Mesenchymal stem cell (in vitro differentiated cells and primary cell): ENCODE results near the gene WWTR1.

ENCODE experiments used
- DNase-seq: peaks from one replicate; pipeline ENCODE4 v3.0.0-alpha.2; 2013
- H2AFZ ChIP-seq: one replicate; pipeline ENCODE4 v1.6.1; 2013; ENCODE audit warnings: low read depth, mild to moderate bottlenecking, control low read depth, inconsistent platforms, low read length, moderate library complexity
- H2AK5ac ChIP-seq: 2 replicates; pipeline ENCODE4 v1.6.1; 2013; ENCODE audit warnings: low read length, moderate library complexity, mild to moderate bottlenecking, inconsistent platforms; ENCODE audit not compliant: severe bottlenecking
- H2BK120ac ChIP-seq: one replicate; pipeline ENCODE4 v1.6.1; 2013; ENCODE audit warnings: low read depth, mild to moderate bottlenecking, inconsistent platforms, low read length, moderate library complexity
- H2BK12ac ChIP-seq, 2 experiments: one replicate each; pipeline ENCODE4 v1.6.1; 2013; ENCODE audit warnings: inconsistent platforms in 2 of 2, low read length in 2 of 2, mild to moderate bottlenecking in 2 of 2, moderate library complexity in 2 of 2, control low read depth in 1 of 2
- H2BK15ac ChIP-seq: one replicate; pipeline ENCODE4 v1.6.1; 2013; ENCODE audit warnings: mild to moderate bottlenecking, low read depth, inconsistent platforms; ENCODE audit not compliant: poor library complexity, severe bottlenecking
- H2BK5ac ChIP-seq: 2 replicates; pipeline ENCODE4 v1.6.1; 2013; ENCODE audit warnings: low read depth, mild to moderate bottlenecking, low read length, control low read depth, inconsistent platforms; ENCODE audit not compliant: poor library complexity, severe bottlenecking
- H3K14ac ChIP-seq, 2 experiments: one replicate each; pipeline ENCODE4 v1.6.1; 2013; ENCODE audit warnings: inconsistent platforms in 2 of 2, low read length in 2 of 2, control low read depth in 1 of 2, mild to moderate bottlenecking in 1 of 2, moderate library complexity in 1 of 2
- H3K18ac ChIP-seq, 2 experiments: one replicate each; pipeline ENCODE4 v1.6.1; 2013; ENCODE audit warnings: inconsistent platforms in 2 of 2, low read length in 2 of 2, control low read depth in 1 of 2, low read depth in 1 of 2, mild to moderate bottlenecking in 1 of 2
- H3K23ac ChIP-seq, 2 experiments: one replicate each; pipeline ENCODE4 v1.6.1; 2013; ENCODE audit warnings: inconsistent platforms in 2 of 2, low read length in 2 of 2, mild to moderate bottlenecking in 2 of 2, moderate library complexity in 2 of 2, control low read depth in 1 of 2
- H3K27ac ChIP-seq: 2 replicates; pipeline ENCODE4 v1.5.1; 2013; ENCODE audit warnings: mild to moderate bottlenecking, moderate library complexity, low read length, control low read depth, inconsistent platforms; ENCODE audit not compliant: poor library complexity, severe bottlenecking
- H3K27me3 ChIP-seq, 2 experiments: 2 replicates each; pipeline versions ENCODE4 v1.6.1 to v1.7.0; 2013; ENCODE audit warnings: low read length in 2 of 2, mild to moderate bottlenecking in 2 of 2, moderate library complexity in 2 of 2, control low read depth in 1 of 2, inconsistent platforms in 1 of 2; ENCODE audit not compliant: control insufficient read depth in 1 of 2, insufficient read depth in 1 of 2
- H3K36me3 ChIP-seq, 2 experiments: 2 replicates each; pipeline versions ENCODE4 v1.6.1 to v1.7.0; 2013; ENCODE audit warnings: low read length in 2 of 2, control low read depth in 1 of 2, inconsistent platforms in 1 of 2, low read depth in 1 of 2, mild to moderate bottlenecking in 1 of 2; ENCODE audit not compliant: insufficient read depth in 2 of 2, control insufficient read depth in 1 of 2
- H3K4ac ChIP-seq, 2 experiments: one replicate each; pipeline ENCODE4 v1.6.1; 2013; ENCODE audit warnings: inconsistent platforms in 2 of 2, low read length in 2 of 2, mild to moderate bottlenecking in 2 of 2, moderate library complexity in 2 of 2, control low read depth in 1 of 2, low read depth in 1 of 2
- H3K4me1 ChIP-seq: 2 replicates; pipeline ENCODE4 v1.6.1; 2013; ENCODE audit warnings: low read depth, low read length, control low read depth; ENCODE audit not compliant: control insufficient read depth, insufficient read depth
- H3K4me2 ChIP-seq: 2 replicates; pipeline ENCODE4 v1.6.1; 2013; ENCODE audit warnings: low read length, mild to moderate bottlenecking, inconsistent platforms; ENCODE audit not compliant: poor library complexity, severe bottlenecking
- H3K4me3 ChIP-seq, 2 experiments: 2 replicates each; pipeline versions ENCODE4 v1.5.1 to v1.7.0; 2013; ENCODE audit warnings: low read length in 2 of 2, mild to moderate bottlenecking in 2 of 2, control low read depth in 1 of 2, low read depth in 1 of 2; ENCODE audit not compliant: insufficient read depth in 1 of 2
- H3K79me1 ChIP-seq: replicated peaks from 2 replicates; pipeline ENCODE4 v1.6.1; 2013; ENCODE audit warnings: mild to moderate bottlenecking, control low read depth, low read length, inconsistent platforms; ENCODE audit not compliant: poor library complexity, severe bottlenecking
- H3K9ac ChIP-seq: 2 replicates; pipeline ENCODE4 v1.7.0; 2013; ENCODE audit warnings: mild to moderate bottlenecking, low read length, moderate library complexity
- H3K9me3 ChIP-seq: 2 replicates; pipeline ENCODE4 v1.7.0; 2013; ENCODE audit warnings: mild to moderate bottlenecking, low read length; ENCODE audit not compliant: control insufficient read depth
- H4K8ac ChIP-seq: one replicate; pipeline ENCODE4 v1.6.1; 2013; ENCODE audit warnings: inconsistent platforms, mild to moderate bottlenecking, low read length, moderate library complexity
- H4K91ac ChIP-seq: one replicate; pipeline ENCODE4 v1.6.1; 2013; ENCODE audit warnings: mild to moderate bottlenecking, low read length, inconsistent platforms
- WGBS: methylation state at CpG from one replicate; pipeline ENCODE4 v1.1.7; 2013; ENCODE audit warnings: mixed read lengths; 5-methylcytosine and 5-hydroxymethylcytosine counted together

WWTR1 gene

GRCh38 chr3:149581681-149582370, 76.0 kb downstream of the WWTR1 start:
- peaks cover 0 to 6% of the 10 kb centered on the region in 2 experiments for H3K36me3 ChIP-seq
- 43% methylated on average over 8 of the region's 8 CpGs for WGBS
- H2AK5ac ChIP-seq = peak overlapping the region; percentile 35

GRCh38 chr3:149581248-149581647, 76.6 kb downstream of the WWTR1 start:
- DNase-seq = peak; percentile 44
- Histone ChIP-seq H3K4ac (no peak overlapping the region), H3K36me3 (peaks cover 0 to 6% of the 10 kb centered on the region in 2 experiments), H3K4me2 (no peak overlapping the region), H2AK5ac (no peak overlapping the region), H2BK5ac (no peak overlapping the region), H3K9ac (peak overlapping the region; percentile 81), H3K27me3 (no peaks in the 10 kb centered on the region), H3K9me3 (no peaks in the 10 kb centered on the region), H4K91ac (no peak overlapping the region), H3K23ac (no peak overlapping the region), H3K14ac (no peak overlapping the region), H3K4me1 (peaks cover 24% of the 10 kb centered on the region), H2BK15ac (no peak overlapping the region), H2BK12ac (no peak overlapping the region), H4K8ac (no peak overlapping the region), H3K27ac (peak overlapping the region; percentile 90), H2AFZ (no peak overlapping the region), H3K79me1 (no peaks in the 10 kb centered on the region), H3K18ac (no peak overlapping the region), H2BK120ac (no peak overlapping the region), H3K4me3 (peak overlapping the region in 1 of 2 experiments; percentile 63)
- 89% methylated on average over 1 of the region's 2 CpGs for WGBS

More at GRCh38 chr3:149581681-149582370, 76.0 kb downstream of the WWTR1 start:
- Histone ChIP-seq H2BK120ac (no peak overlapping the region), H2BK12ac (peak overlapping the region; percentile 3 to 89), H2BK15ac (no peak overlapping the region), H3K4ac (peak overlapping the region in 1 of 2 experiments; percentile 57), H3K27ac (peak overlapping the region; percentile 90), H3K9ac (peak overlapping the region; percentile 81), H3K4me2 (peak overlapping the region; percentile 35), H3K18ac (peak overlapping the region; percentile 23 to 74), H2AFZ (no peak overlapping the region), H3K4me1 (peaks cover 27% of the 10 kb centered on the region), H3K14ac (no peak overlapping the region), H3K9me3 (no peaks in the 10 kb centered on the region), H3K79me1 (no peaks in the 10 kb centered on the region), H2BK5ac (peak overlapping the region; percentile 68), H4K91ac (no peak overlapping the region), H3K4me3 (peak overlapping the region in 1 of 2 experiments; percentile 63), H4K8ac (peak overlapping the region; percentile 67), H3K27me3 (no peaks in the 10 kb centered on the region), H3K23ac (no peak overlapping the region)
- DNase-seq = peak; percentile 91

- H4K8ac ChIP-seq = peak overlapping the region; percentile 41
- H2BK12ac ChIP-seq = peak overlapping the region; percentile 82 to 84
- WGBS = 0% methylated on average over 1 of the region's 4 CpGs
- no peaks in the 10 kb centered on the region for H3K9me3 ChIP-seq
- peak overlapping the region; percentile 90 for H3K27ac ChIP-seq
- H3K14ac ChIP-seq = no peak overlapping the region
- H3K4me3 ChIP-seq = peak overlapping the region in 1 of 2 experiments; percentile 44
- H3K36me3 ChIP-seq = peaks cover 0 to 6% of the 10 kb centered on the region in 2 experiments
- H2AFZ ChIP-seq = no peak overlapping the region
- no peak overlapping the region for H2BK15ac ChIP-seq
- H3K4me2 ChIP-seq = peak overlapping the region; percentile 0
- H2BK120ac ChIP-seq = no peak overlapping the region
- peak overlapping the region; percentile 96 for H2AK5ac ChIP-seq
- peak; percentile 57 for DNase-seq
- peak overlapping the region in 1 of 2 experiments; percentile 75 for H3K4ac ChIP-seq
- peak overlapping the region in 1 of 2 experiments; percentile 93 for H3K18ac ChIP-seq
- no peaks in the 10 kb centered on the region for H3K27me3 ChIP-seq
- peak overlapping the region; percentile 53 for H3K9ac ChIP-seq
- H3K79me1 ChIP-seq = no peaks in the 10 kb centered on the region
- H2BK5ac ChIP-seq = no peak overlapping the region
- H3K4me1 ChIP-seq = peaks cover 27% of the 10 kb centered on the region
- H4K91ac ChIP-seq = peak overlapping the region; percentile 72
- no peak overlapping the region for H3K23ac ChIP-seq
Measured at GRCh38 chr3:149579838-149580542, 77.8 kb downstream of the WWTR1 start.

- Histone ChIP-seq H3K79me1 (no peaks in the 10 kb centered on the region), H3K9me3 (no peaks in the 10 kb centered on the region), H3K36me3 (peaks cover 0 to 6% of the 10 kb centered on the region in 2 experiments), H3K4me1 (peaks cover 27% of the 10 kb centered on the region), H3K27me3 (no peaks in the 10 kb centered on the region), H2BK15ac (no peak overlapping the region), H2AFZ (no peak overlapping the region), H3K4ac (no peak overlapping the region), H3K18ac (peak overlapping the region; percentile 23 to 67), H2BK120ac (no peak overlapping the region), H2AK5ac (no peak overlapping the region), H3K4me3 (peak overlapping the region in 1 of 2 experiments; percentile 44), H2BK12ac (peak overlapping the region in 1 of 2 experiments; percentile 50), H4K91ac (no peak overlapping the region), H4K8ac (peak overlapping the region; percentile 59), H3K4me2 (no peak overlapping the region), H2BK5ac (no peak overlapping the region), H3K9ac (peak overlapping the region; percentile 53), H3K27ac (peak overlapping the region; percentile 45), H3K14ac (no peak overlapping the region), H3K23ac (no peak overlapping the region)
- WGBS = 78% methylated on average over 1 of the region's 1 CpG
- DNase-seq = no peak
Measured at GRCh38 chr3:149579161-149579560, 78.7 kb downstream of the WWTR1 start.
